Spleen (tissue), 11 donors: ENCODE results near the gene ARL8B. TPM values are rescaled to one million over a fixed set of nuclear protein-coding genes. Genes with fewer than 3 reads are reported as not detected.
A peak's percentile ranks its signal among the peaks of the same experiment; 100 is the strongest.

Experiments
- DNase-seq: peaks from one replicate; pipeline ENCODE4 v3.0.0-alpha.2; 2020
- H3K27ac ChIP-seq, 8 donors: fragments of 200-600 bp; sonication (generic) in 7 of 8; 1 replicate in 4 of 8; 2 replicates in 4 of 8; pipeline versions ENCODE4 v1.5.0 to v1.8.0; 2016 to 2021; ENCODE audit warnings: inconsistent platforms in 4 of 8, mild to moderate bottlenecking in 4 of 8, moderate library complexity in 1 of 8
- H3K27me3 ChIP-seq, 7 donors: fragments of 200-600 bp; sonication (generic) in 6 of 7; replicated peaks in 1 of 7; 1 replicate in 4 of 7; 2 replicates in 3 of 7; pipeline versions ENCODE4 v1.5.0 to v1.8.0; 2016 to 2021; ENCODE audit warnings: inconsistent platforms in 3 of 7, mild to moderate bottlenecking in 1 of 7
- H3K36me3 ChIP-seq, 6 donors: fragments of 200-600 bp; sonication (generic) in 5 of 6; 1 replicate in 4 of 6; 2 replicates in 2 of 6; pipeline versions ENCODE4 v1.5.0 to v1.8.0; 2016 to 2021; ENCODE audit warnings: inconsistent platforms in 2 of 6
- H3K4me1 ChIP-seq, 6 donors: fragments of 200-600 bp; sonication (generic) in 5 of 6; 1 replicate in 3 of 6; 2 replicates in 3 of 6; pipeline versions ENCODE4 v1.5.0 to v1.8.0; 2016 to 2021; ENCODE audit warnings: inconsistent platforms in 3 of 6
- H3K4me3 ChIP-seq, 8 donors: fragments of 200-600 bp; sonication (generic) in 7 of 8; 1 replicate in 4 of 8; 2 replicates in 4 of 8; pipeline versions ENCODE4 v1.5.0 to v1.8.0; 2016 to 2021; ENCODE audit warnings: inconsistent platforms in 4 of 8, mild to moderate bottlenecking in 4 of 8, moderate library complexity in 2 of 8
- H3K9me3 ChIP-seq, 8 donors: fragments of 200-600 bp; sonication (generic) in 7 of 8; 1 replicate in 4 of 8; 2 replicates in 4 of 8; pipeline versions ENCODE4 v1.5.0 to v1.8.0; 2016 to 2021; ENCODE audit warnings: inconsistent platforms in 4 of 8
- POLR2A ChIP-seq, 3 donors: fragments of 450-650 bp; IDR thresholded peaks; one replicate each; pipeline ENCODE4 v1.5.1; 2017; ENCODE audit warnings: antibody characterized with exemption in 3 of 3, mild to moderate bottlenecking in 1 of 3
- POLR2AphosphoS5 ChIP-seq, 3 donors: sonication (generic); formaldehyde crosslinking; IDR thresholded peaks; one replicate each; pipeline ENCODE4 v1.5.1; 2017; ENCODE audit warnings: antibody characterized with exemption in 3 of 3
- WGBS, 5 donors: extraction: QIAGEN DNeasy Blood & Tissue Kit in 3 of 5; methylation state at CpG; one replicate each; pipeline versions ENCODE4 v1.1.5 to v1.1.7; 2013 to 2018; 5-methylcytosine and 5-hydroxymethylcytosine counted together
- intact Hi-C: fragments of 100-400 bp; cut with DNase I; formaldehyde crosslinking; loops from one replicate; pipeline ENCODE4 v1.15.0; 2023; ENCODE audit warnings: low total_unique reads
- polyA plus RNA-seq, 3 donors: library from polyadenylated mRNA; stranded (reverse); fragments of 200-250 nt; gene quantifications; one replicate each; pipeline ENCODE4 v1.2.1, GENCODE V29; 2013
- total RNA-seq, 7 donors: library from RNA; depleted of rRNA in 3 of 7; stranded (reverse); fragments of >200 nt in 3 of 7; fragmentation: NEBNext Ultra II Directional in 4 of 7; extraction: Animal tissue kit (Norgen Biotek cat#: 25700) in 4 of 7; gene quantifications; one replicate each; pipeline versions ENCODE4 v1.1.0 to v1.2.1, GENCODE V29; 2016 to 2021
- TF ChIP-seq, protein P1 (sequence below), 11 experiments: fragments of 200-600 bp in 7 of 11; fragments of 450-650 bp in 4 of 11; sonication (generic) in 4 of 11; IDR thresholded peaks in 8 of 11; conservative IDR thresholded peaks in 3 of 11; 1 replicate in 7 of 11; 2 replicates in 4 of 11; pipeline versions ENCODE4 v1.4.0 to v1.8.0; 2016 to 2021; ENCODE audit warnings: antibody characterized with exemption in 11 of 11, inconsistent platforms in 4 of 11, mild to moderate bottlenecking in 1 of 11
- donor health status: healthy with polysubstance abuse.
- donor health status: DM: no; HTN: no; CAD: no; lungs with moderate emphysema.
- donor health status: DM: no; HTN: no; CAD: no.
- donor health status: Bipolar disorder and iron deficiency.
- donor health status: healthy.
- donor health status: DM: no; HTN: no; CAD: no.
- donor health status: DM: yes; HTN: yes; CAD: no.

The ARL8B gene
- total and polyA plus RNA-seq, 10 donors = 23.0 to 120 (median 58.9) TPM

DNA sequence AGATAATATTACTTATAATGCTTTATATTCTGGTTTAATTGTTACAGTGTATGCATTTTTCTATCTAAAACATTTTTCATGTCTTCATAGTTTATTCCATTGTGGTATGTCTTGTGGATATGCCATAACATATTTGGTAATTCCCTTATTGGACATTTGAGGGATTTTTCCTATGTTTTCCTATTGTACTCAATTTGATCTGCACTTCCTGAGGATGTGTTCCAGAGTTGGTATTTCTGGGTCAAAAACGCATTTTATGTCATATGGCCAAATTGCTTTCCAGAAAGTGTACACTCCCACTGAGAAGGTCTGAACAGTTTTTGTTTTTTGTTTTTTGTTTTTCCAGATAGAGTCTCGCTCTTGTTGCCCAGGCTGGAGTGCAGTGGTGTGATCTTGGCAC is 6.8 kb downstream of the ARL8B start:
- 60 to 70% (median 62%) methylated on average over 2 of the region's 2 CpGs for WGBS, 5 donors
- Histone ChIP-seq H3K4me3 (no peak overlapping the region), H3K4me1 (peaks cover 50 to 98% (median 79%) of the 10 kb centered on the region in 6 donors), H3K27me3 (no peaks in the 10 kb centered on the region), H3K9me3 (no peaks in the 10 kb centered on the region), H3K27ac (peak overlapping the region in 4 of 8 donors; percentile 3 to 55 (median 15)), H3K36me3 (peaks cover 0 to 21% (median 0%) of the 10 kb centered on the region in 6 donors)
- no peak for DNase-seq
- intact Hi-C loops = no loop called here
- no peak for TF ChIP-seq POLR2AphosphoS5 (IDR thresholded peaks at IDR 0.05)

DNA sequence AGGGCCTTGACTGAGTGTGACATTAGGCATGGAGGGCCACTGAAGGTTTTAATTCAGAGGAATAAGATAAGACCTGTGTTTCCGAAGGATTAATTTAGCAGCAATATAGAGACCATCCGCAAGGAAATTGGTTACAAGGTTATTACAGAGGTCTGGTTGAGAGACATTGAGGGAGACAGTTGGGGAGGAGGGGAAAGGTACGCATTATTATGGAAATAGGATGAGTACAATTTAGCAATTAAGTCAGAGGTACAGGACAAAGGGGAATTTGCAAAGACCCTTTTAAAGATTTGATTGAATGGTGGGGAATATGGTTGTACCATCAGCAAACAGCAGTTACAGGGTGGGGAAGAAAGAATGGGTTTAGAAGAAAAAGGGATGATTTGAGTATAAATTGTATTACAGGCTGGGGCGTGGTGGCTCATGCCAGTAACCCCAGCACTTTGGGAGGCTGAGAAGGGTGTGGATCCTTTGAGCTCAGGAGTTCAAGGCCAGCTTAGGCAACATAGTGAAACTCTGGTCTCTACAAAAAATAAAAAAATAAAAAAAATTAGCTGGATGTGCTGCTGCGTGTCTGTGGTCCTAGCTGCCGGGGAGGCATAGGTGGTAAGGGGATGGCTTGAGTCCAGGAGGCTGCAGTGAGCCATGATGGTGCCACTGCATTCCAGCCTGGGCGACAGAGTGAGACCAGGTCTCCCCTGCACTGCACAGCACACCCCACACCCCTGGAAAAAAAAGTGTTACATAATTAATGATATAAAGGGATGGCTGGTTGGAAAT is 11.3 kb downstream of the ARL8B start:
- intact Hi-C loops = no loop called here
- H3K4me3 ChIP-seq = no peak overlapping the region
- H3K9me3 ChIP-seq = no peaks in the 10 kb centered on the region
- 71 to 82% (median 75%) methylated on average over 7 of the region's 7 CpGs for WGBS, 5 donors
- no peak for DNase-seq
- TF ChIP-seq POLR2A (IDR thresholded peaks at IDR 0.05) (no peak), POLR2AphosphoS5 (IDR thresholded peaks at IDR 0.05) (no peak)
- TF ChIP-seq, protein P1, sequence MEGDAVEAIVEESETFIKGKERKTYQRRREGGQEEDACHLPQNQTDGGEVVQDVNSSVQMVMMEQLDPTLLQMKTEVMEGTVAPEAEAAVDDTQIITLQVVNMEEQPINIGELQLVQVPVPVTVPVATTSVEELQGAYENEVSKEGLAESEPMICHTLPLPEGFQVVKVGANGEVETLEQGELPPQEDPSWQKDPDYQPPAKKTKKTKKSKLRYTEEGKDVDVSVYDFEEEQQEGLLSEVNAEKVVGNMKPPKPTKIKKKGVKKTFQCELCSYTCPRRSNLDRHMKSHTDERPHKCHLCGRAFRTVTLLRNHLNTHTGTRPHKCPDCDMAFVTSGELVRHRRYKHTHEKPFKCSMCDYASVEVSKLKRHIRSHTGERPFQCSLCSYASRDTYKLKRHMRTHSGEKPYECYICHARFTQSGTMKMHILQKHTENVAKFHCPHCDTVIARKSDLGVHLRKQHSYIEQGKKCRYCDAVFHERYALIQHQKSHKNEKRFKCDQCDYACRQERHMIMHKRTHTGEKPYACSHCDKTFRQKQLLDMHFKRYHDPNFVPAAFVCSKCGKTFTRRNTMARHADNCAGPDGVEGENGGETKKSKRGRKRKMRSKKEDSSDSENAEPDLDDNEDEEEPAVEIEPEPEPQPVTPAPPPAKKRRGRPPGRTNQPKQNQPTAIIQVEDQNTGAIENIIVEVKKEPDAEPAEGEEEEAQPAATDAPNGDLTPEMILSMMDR (IDR thresholded peaks at IDR 0.05 in 8 of 11, conservative IDR thresholded peaks at IDR 0.05 in 3 of 11) = no peak
- H3K27me3 ChIP-seq = no peaks in the 10 kb centered on the region
- H3K4me1 ChIP-seq = peaks cover 23 to 98% (median 70%) of the 10 kb centered on the region in 6 donors
- H3K36me3 ChIP-seq = peaks cover 0 to 17% (median 0%) of the 10 kb centered on the region in 6 donors
- H3K27ac ChIP-seq = peak overlapping the region in 6 of 8 donors; percentile 3 to 60 (median 26)

DNA sequence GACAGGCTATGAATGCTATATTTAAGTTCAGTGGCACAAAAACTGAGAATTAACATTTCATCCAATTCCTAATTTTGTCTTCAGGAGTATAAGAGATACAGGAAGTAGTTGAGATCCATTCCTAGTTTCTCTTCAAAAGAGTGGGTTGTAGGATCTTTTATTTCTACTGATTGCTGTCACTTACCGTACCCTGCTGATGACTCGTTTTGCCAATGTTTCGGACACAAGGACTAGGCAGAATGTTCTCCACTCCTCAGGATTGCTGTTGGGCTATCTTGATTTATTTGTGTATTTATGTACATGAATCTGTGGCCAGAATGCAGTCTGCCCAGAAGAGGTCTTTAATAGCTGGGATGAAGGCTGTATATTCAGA is 11.9 kb downstream of the ARL8B start:
- WGBS, 5 donors = 79 to 87% (median 83%) methylated on average over 3 of the region's 3 CpGs
- peaks cover 23 to 98% (median 71%) of the 10 kb centered on the region in 6 donors for H3K4me1 ChIP-seq
- intact Hi-C loops = no loop called here

DNA sequence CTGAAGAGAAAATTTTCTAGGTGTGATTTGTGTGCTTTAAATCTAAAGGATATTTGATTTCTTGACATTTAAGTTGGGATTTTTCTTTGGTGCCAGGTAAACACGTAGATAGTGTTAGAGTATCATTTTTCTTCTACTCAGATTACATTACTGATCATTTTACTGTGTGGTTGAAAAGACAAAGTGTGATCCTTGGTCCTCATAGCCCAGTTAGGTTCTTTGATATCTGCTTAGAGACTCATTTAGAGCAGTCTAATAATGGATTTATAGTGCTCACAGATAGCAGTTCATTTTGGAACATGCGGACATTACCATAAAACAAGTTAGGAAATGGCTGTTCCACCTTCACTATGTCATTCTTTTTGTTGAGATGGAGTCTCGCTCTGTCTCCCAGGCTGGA is 12.4 kb downstream of the ARL8B start:
- intact Hi-C loops = no loop called here
- Histone ChIP-seq H3K9me3 (no peaks in the 10 kb centered on the region), H3K4me1 (peaks cover 24 to 98% (median 71%) of the 10 kb centered on the region in 6 donors), H3K27ac (peak overlapping the region in 2 of 8 donors; percentile 16 to 60), H3K27me3 (no peaks in the 10 kb centered on the region), H3K36me3 (peaks cover 0 to 15% (median 0%) of the 10 kb centered on the region in 6 donors), H3K4me3 (no peak overlapping the region)
- no peak for DNase-seq
- 88 to 92% (median 90%) methylated on average over 3 of the region's 3 CpGs for WGBS, 5 donors
- TF ChIP-seq POLR2A (IDR thresholded peaks at IDR 0.05) = no peak

More for the DNA sequence above, 11.9 kb downstream of the ARL8B start:
- H3K9me3 ChIP-seq = no peaks in the 10 kb centered on the region
- DNase-seq = no peak
- H3K27ac ChIP-seq = peak overlapping the region in 5 of 8 donors; percentile 3 to 60 (median 22)
- peaks cover 0 to 17% (median 0%) of the 10 kb centered on the region in 6 donors for H3K36me3 ChIP-seq
- no peak for TF ChIP-seq POLR2AphosphoS5 (IDR thresholded peaks at IDR 0.05)
- no peak for TF ChIP-seq POLR2A (IDR thresholded peaks at IDR 0.05)
- TF ChIP-seq, protein P1 (IDR thresholded peaks at IDR 0.05 in 8 of 11, conservative IDR thresholded peaks at IDR 0.05 in 3 of 11) = no peak
- no peaks in the 10 kb centered on the region for H3K27me3 ChIP-seq
- H3K4me3 ChIP-seq = no peak overlapping the region

DNA sequence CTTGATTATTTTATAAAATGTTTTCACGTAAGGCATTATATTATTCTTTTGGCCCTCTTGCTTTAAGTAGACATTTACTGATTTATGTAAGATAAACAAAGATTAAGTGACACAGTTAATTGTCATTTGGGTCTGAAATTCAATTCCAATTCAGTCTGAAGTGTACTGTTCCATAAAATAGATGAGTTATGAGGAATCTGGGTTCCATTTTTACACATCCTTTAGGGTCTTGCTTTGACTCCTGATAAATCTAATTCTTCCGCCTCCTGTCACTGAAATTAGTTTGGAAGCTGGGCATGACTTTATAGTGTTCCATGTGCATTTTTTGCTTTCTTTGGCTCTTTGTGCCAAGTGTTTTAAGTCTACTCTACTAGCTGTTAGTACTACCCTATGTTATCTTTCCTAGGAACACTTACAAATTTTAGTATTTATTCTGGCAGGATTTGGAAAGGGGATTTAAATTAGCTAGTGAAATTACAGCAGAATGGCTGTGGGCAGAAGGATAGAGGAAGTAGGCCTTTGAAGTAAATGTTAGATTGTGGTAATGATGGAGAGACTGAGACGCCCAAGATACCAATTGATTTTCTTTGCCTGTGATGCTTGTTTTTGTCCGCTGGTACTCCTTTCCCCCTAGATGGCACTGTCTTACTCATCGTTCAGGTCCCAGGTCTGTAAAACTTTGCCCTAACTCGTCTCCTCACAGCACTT is 14.3 kb downstream of the ARL8B start:
- Histone ChIP-seq H3K27me3 (no peaks in the 10 kb centered on the region), H3K9me3 (no peaks in the 10 kb centered on the region), H3K4me3 (no peak overlapping the region), H3K4me1 (peaks cover 33 to 100% (median 84%) of the 10 kb centered on the region in 6 donors), H3K36me3 (peaks cover 0 to 7% (median 0%) of the 10 kb centered on the region in 6 donors), H3K27ac (peak overlapping the region in 6 of 8 donors; percentile 13 to 79 (median 54))
- TF ChIP-seq POLR2AphosphoS5 (IDR thresholded peaks at IDR 0.05) = no peak
- TF ChIP-seq, protein P1 (IDR thresholded peaks at IDR 0.05 in 8 of 11, conservative IDR thresholded peaks at IDR 0.05 in 3 of 11) = peak in 9 of 11 experiments; percentile 23 to 62 (median 47)
- DNase-seq = no peak
- intact Hi-C loops = no loop called here
- WGBS, 5 donors = 37 to 47% (median 42%) methylated on average over 6 of the region's 6 CpGs
